K562 (cell line): Measurements from ENCODE around the gene DOCK1. TPM values are rescaled to one million over a fixed set of nuclear protein-coding genes. Genes with fewer than 3 reads are reported as not detected.

Source experiments
- ATAC-seq: fragments of 200-7000 bp; cut with Tn5 transposase; 3 replicates; pipeline ENCODE4 v1.9.1; 2020; ENCODE audit warnings: moderate library complexity
- BruUV-seq: library from RNA; stranded (reverse); fragments of 400-500 nt; replicated peaks from 2 replicates; lab custom pipeline; 2021; lab: Mats Ljungman, UMichigan
- CTCF ChIA-PET: fragments of 300-600 bp; formaldehyde crosslinking; extraction: SDS; loops from one replicate; lab custom pipeline; 2021; ENCODE audit warnings: low intra/inter-chr PET ratio; lab: Yijun Ruan, JAX
- POLR2A ChIA-PET: fragments of 300-600, 350-650 bp; sonication (Branson Sonifier 250); formaldehyde crosslinking; extraction: SDS; loops from one replicate; lab custom pipeline; 2021; ENCODE audit warnings: antibody characterized with exemption, inconsistent platforms; lab: Yijun Ruan, JAX
- DNase-seq, 4 experiments: peaks; one replicate each; pipeline versions ENCODE4 v3.0.0 to v3.0.0-alpha.2; 2011 to 2018; ENCODE audit warnings: low spot score in 3 of 4, mixed read lengths in 3 of 4; ENCODE audit errors: extremely low read depth in 1 of 4
- FAIRE-seq: peaks from 2 replicates; lab custom pipeline; 2011; peaks lifted over from hg19 to GRCh38; lab: Jason Lieb, UNC
- H2AFZ ChIP-seq: 2 replicates; pipeline ENCODE4 v1.6.0; 2011; ENCODE audit warnings: low read depth, low read length, control low read depth, inconsistent platforms
- H3K27ac ChIP-seq: fragments of 200-600 bp; 3 replicates; pipeline ENCODE4 v1.8.0; 2011; ENCODE audit warnings: low read depth, mild to moderate bottlenecking, control low read depth, inconsistent platforms, low read length, moderate library complexity, mixed read lengths; ENCODE audit errors: extremely low read depth
- H3K27me3 ChIP-seq, 2 experiments: fragments of 300-600 bp in 1 of 2; 2 replicates in 1 of 2; 3 replicates in 1 of 2; pipeline versions ENCODE4 v1.6.0 to v1.8.0; 2011; ENCODE audit warnings: inconsistent platforms in 2 of 2, low read length in 2 of 2, mild to moderate bottlenecking in 1 of 2, mixed read lengths in 1 of 2, moderate library complexity in 1 of 2; ENCODE audit not compliant: control insufficient read depth in 2 of 2, insufficient read depth in 2 of 2
- H3K36me3 ChIP-seq: fragments of 300-600 bp; 3 replicates; pipeline ENCODE4 v1.8.0; 2011; ENCODE audit warnings: mild to moderate bottlenecking, low read length, inconsistent platforms; ENCODE audit not compliant: control insufficient read depth, insufficient read depth
- H3K4me1 ChIP-seq, 2 experiments: fragments of 200-600 bp in 1 of 2; replicated peaks in 1 of 2; 2 replicates in 1 of 2; 3 replicates in 1 of 2; pipeline versions ENCODE4 v1.5.1 to v1.8.0; 2011; ENCODE audit warnings: inconsistent platforms in 2 of 2, low read length in 2 of 2, mild to moderate bottlenecking in 1 of 2, mixed read lengths in 1 of 2, moderate library complexity in 1 of 2; ENCODE audit not compliant: control insufficient read depth in 2 of 2, insufficient read depth in 2 of 2
- H3K4me2 ChIP-seq: 2 replicates; pipeline ENCODE4 v1.6.1; 2011; ENCODE audit warnings: low read length, control low read depth, inconsistent platforms, mixed read lengths; ENCODE audit not compliant: insufficient read depth
- H3K4me3 ChIP-seq: fragments of 200-600 bp; sonication (generic), shearing (Covaris generic); 2 replicates; pipeline ENCODE4 v1.5.1; 2016; ENCODE audit warnings: control low read depth, inconsistent platforms
- H3K79me2 ChIP-seq: fragments of 200-600 bp; 3 replicates; pipeline ENCODE4 v1.8.0; 2011; ENCODE audit warnings: low read length, inconsistent platforms; ENCODE audit not compliant: control insufficient read depth, insufficient read depth
- H3K9ac ChIP-seq, 2 experiments: 2 replicates each; pipeline versions ENCODE4 v1.6.0 to v1.6.1; 2011; ENCODE audit warnings: low read depth in 2 of 2, low read length in 2 of 2, control low read depth in 1 of 2, inconsistent platforms in 1 of 2, mild to moderate bottlenecking in 1 of 2, mixed read lengths in 1 of 2; ENCODE audit not compliant: insufficient read depth in 1 of 2
- H3K9me1 ChIP-seq: one replicate; pipeline ENCODE4 v1.6.0; 2011; ENCODE audit warnings: inconsistent platforms, mild to moderate bottlenecking, low read length, moderate library complexity; ENCODE audit not compliant: control insufficient read depth, insufficient read depth
- H3K9me3 ChIP-seq: replicated peaks from 2 replicates; pipeline ENCODE4 v1.5.1; 2011; ENCODE audit warnings: low read depth, low read length, inconsistent platforms; ENCODE audit not compliant: control insufficient read depth, insufficient read depth
- H4K20me1 ChIP-seq: replicated peaks from 2 replicates; pipeline ENCODE4 v1.6.1; 2011; ENCODE audit warnings: low read length, inconsistent platforms, mixed read lengths; ENCODE audit not compliant: control insufficient read depth, insufficient read depth
- CLOCK ChIP-seq: fragments of 250-450 bp; sonication (Bioruptor Pico); IDR thresholded peaks from 2 replicates; pipeline ENCODE4 v1.4.0; 2020; ENCODE audit warnings: mild to moderate bottlenecking, moderate library complexity, borderline replicate concordance
- CREB1 ChIP-seq, 2 experiments: sonication (generic) in 1 of 2; formaldehyde crosslinking in 1 of 2; IDR thresholded peaks; 2 replicates each; pipeline versions ENCODE4 v1.6.1 to v1.8.0; 2012 to 2022; ENCODE audit warnings: inconsistent platforms in 1 of 2, mild to moderate bottlenecking in 1 of 2, missing genetic modification reagents in 1 of 2, moderate library complexity in 1 of 2
- HLTF ChIP-seq: fragments of 450-650 bp; IDR thresholded peaks from 2 replicates; pipeline ENCODE4 v1.6.1; 2016
- IRF1 ChIP-seq: sonication (generic); formaldehyde crosslinking; IDR thresholded peaks from 2 replicates; pipeline ENCODE4 v1.8.0; 2022; ENCODE audit warnings: missing genetic modification reagents, mild to moderate bottlenecking, borderline replicate concordance
- MXD1 ChIP-seq: fragments of 250-450 bp; sonication (Bioruptor Pico); IDR thresholded peaks from 2 replicates; pipeline ENCODE4 v1.8.0; 2021; ENCODE audit warnings: borderline replicate concordance, mild to moderate bottlenecking, moderate library complexity; ENCODE audit not compliant: poor library complexity, severe bottlenecking
- POLR2B ChIP-seq: fragments of 450-650 bp; IDR thresholded peaks from 2 replicates; pipeline ENCODE4 v1.6.1; 2018; ENCODE audit warnings: low read depth; ENCODE audit not compliant: partially characterized antibody
- PTBP1 ChIP-seq: fragments of 200-400 bp; formaldehyde crosslinking; IDR thresholded peaks from 2 replicates; pipeline ENCODE4 v1.6.1; 2017; ENCODE audit warnings: low read depth, low read length
- RBM17 ChIP-seq: fragments of 200-400 bp; formaldehyde crosslinking; IDR thresholded peaks from 2 replicates; pipeline ENCODE4 v1.6.1; 2017; ENCODE audit warnings: low read depth, mild to moderate bottlenecking, low read length, borderline replicate concordance
- SAFB2 ChIP-seq: fragments of 200-400 bp; formaldehyde crosslinking; IDR thresholded peaks from 2 replicates; pipeline ENCODE4 v1.6.1; 2018; ENCODE audit warnings: borderline replicate concordance, low read length, low read depth, moderate library complexity; ENCODE audit not compliant: severe bottlenecking
- TCF7 ChIP-seq: sonication (generic); IDR thresholded peaks from 2 replicates; pipeline ENCODE4 v1.6.1; 2016; ENCODE audit warnings: antibody characterized with exemption, borderline replicate concordance
- ZNF436 ChIP-seq: fragments of 250-450, 450-650 bp; sonication (Bioruptor Pico); formaldehyde crosslinking; IDR thresholded peaks from 2 replicates; pipeline ENCODE4 v1.7.0; 2020; ENCODE audit warnings: mild to moderate bottlenecking
- WGBS: fragments of 100-300 bp; shearing (Covaris generic); methylation state at CpG from one replicate; pipeline ENCODE4 v1.1.6; 2016; ENCODE audit warnings: low coverage, mixed read lengths; ENCODE audit not compliant: insufficient coverage; ENCODE audit errors: missing lambda C conversion rate; 5-methylcytosine and 5-hydroxymethylcytosine counted together
- in situ Hi-C: fragments of 300-500 bp; cut with MboI; formaldehyde crosslinking; loops from 4 replicates; pipeline ENCODE4 v1.15.0; 2018; ENCODE audit warnings: inconsistent platforms, mixed read lengths
- intact Hi-C: fragments of 100-400 bp; cut with micrococcal nuclease; formaldehyde crosslinking; loops from 2 replicates; pipeline ENCODE4 v1.14.2; 2022
- polyA plus RNA-seq, 8 experiments: library from polyadenylated mRNA; depleted of rRNA in 4 of 8; stranded (reverse) in 5 of 8; unstranded in 3 of 8; fragments of >200 nt; fragmentation: Nextera tagmentation in 2 of 8; fragmentation: Illumina TruSeq in 1 of 8; extraction: Ambion mirVana in 2 of 8; extraction: Trizol in 1 of 8; gene quantifications; 2 replicates each; pipeline versions ENCODE4 v1.2.1 to v1.2.3, GENCODE V29; 2011 to 2014; ENCODE audit warnings: inconsistent platforms in 1 of 8, missing spikeins in 1 of 8
- total RNA-seq, 7 experiments: library from RNA; depleted of rRNA in 6 of 7; stranded (reverse); fragments of >200 nt in 6 of 7; fragmentation: Illumina TruSeq in 2 of 7; extraction: Trizol in 2 of 7; gene quantifications; 2 replicates each; pipeline versions ENCODE4 v1.2.1 to v1.2.3, GENCODE V29; 2011 to 2021; ENCODE audit warnings: low replicate concordance in 1 of 7
- TF ChIP-seq, protein P1 (sequence below): IDR thresholded peaks from 2 replicates; pipeline ENCODE4 v1.6.1; 2011; ENCODE audit warnings: borderline replicate concordance, low read depth, mild to moderate bottlenecking, moderate library complexity, low read length; ENCODE audit not compliant: insufficient read depth, poor library complexity, severe bottlenecking
- TF ChIP-seq, protein P2 (sequence below): sonication (generic); formaldehyde crosslinking; IDR thresholded peaks from 2 replicates; pipeline ENCODE4 v1.8.1; 2022; ENCODE audit warnings: missing genetic modification reagents

DOCK1 gene
- total and polyA plus RNA-seq, 9 of the 15 experiments (the other 6 are each of a cell fraction or from before 2014, with no cell fraction given): 0.31 TPM; not detected in 8

DNA sequence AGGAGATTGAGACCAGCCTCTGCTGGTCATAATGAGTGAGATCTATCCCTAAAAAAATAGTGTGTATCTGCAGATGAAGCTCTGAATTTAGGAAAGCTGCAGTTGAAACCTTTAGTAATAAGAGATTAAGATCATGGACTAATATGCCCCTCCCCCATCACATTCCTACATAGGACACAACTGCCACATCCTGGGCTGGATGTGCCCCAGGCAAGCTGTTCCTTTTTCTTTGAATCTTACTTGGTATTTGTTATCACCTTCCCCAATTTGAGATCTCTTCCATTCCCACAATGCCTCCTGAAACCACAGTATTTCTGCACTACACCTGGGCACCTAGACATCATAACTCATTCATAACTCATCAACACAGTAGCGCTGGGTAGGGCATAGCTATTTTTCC lies 74.1 kb downstream of the DOCK1 start:
- FAIRE-seq (no peak), DNase-seq (no peak), ATAC-seq (no peak)
- Histone ChIP-seq H3K9ac (no peak overlapping the region), H2AFZ (no peak overlapping the region), H3K4me2 (no peak overlapping the region), H4K20me1 (no peaks in the 10 kb centered on the region), H3K9me1 (no peaks in the 10 kb centered on the region), H3K27me3 (no peaks in the 10 kb centered on the region), H3K79me2 (no peaks in the 10 kb centered on the region), H3K4me3 (no peak overlapping the region), H3K36me3 (no peaks in the 10 kb centered on the region), H3K27ac (no peak overlapping the region), H3K9me3 (no peaks in the 10 kb centered on the region), H3K4me1 (no peaks in the 10 kb centered on the region)
- ChIA-PET POLR2A (no interaction called here), CTCF (no interaction called here)
- intact Hi-C loops: no loop called here
- no TSS peak for BruUV-seq
- 0% methylated on average over 1 of the region's 1 CpG for WGBS
- in situ Hi-C loops: no loop called here
- TF ChIP-seq, protein P1, sequence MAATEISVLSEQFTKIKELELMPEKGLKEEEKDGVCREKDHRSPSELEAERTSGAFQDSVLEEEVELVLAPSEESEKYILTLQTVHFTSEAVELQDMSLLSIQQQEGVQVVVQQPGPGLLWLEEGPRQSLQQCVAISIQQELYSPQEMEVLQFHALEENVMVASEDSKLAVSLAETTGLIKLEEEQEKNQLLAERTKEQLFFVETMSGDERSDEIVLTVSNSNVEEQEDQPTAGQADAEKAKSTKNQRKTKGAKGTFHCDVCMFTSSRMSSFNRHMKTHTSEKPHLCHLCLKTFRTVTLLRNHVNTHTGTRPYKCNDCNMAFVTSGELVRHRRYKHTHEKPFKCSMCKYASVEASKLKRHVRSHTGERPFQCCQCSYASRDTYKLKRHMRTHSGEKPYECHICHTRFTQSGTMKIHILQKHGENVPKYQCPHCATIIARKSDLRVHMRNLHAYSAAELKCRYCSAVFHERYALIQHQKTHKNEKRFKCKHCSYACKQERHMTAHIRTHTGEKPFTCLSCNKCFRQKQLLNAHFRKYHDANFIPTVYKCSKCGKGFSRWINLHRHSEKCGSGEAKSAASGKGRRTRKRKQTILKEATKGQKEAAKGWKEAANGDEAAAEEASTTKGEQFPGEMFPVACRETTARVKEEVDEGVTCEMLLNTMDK: no peak
- no peak for TF ChIP-seq RBM17
- no peak for TF ChIP-seq MXD1 (CRISPR knock-in tag)
- TF ChIP-seq PTBP1: no peak
- TF ChIP-seq ZNF436 (CRISPR knock-in tag): no peak
- no peak for TF ChIP-seq SAFB2
- TF ChIP-seq HLTF: no peak
- TF ChIP-seq POLR2B: no peak
- TF ChIP-seq TCF7: no peak
- TF ChIP-seq CREB1 (IDR thresholded peaks at IDR 0.05): no peak
- no peak for TF ChIP-seq CREB1 (CRISPR knock-in tag; IDR thresholded peaks at IDR 0.05)
- TF ChIP-seq, protein P2, sequence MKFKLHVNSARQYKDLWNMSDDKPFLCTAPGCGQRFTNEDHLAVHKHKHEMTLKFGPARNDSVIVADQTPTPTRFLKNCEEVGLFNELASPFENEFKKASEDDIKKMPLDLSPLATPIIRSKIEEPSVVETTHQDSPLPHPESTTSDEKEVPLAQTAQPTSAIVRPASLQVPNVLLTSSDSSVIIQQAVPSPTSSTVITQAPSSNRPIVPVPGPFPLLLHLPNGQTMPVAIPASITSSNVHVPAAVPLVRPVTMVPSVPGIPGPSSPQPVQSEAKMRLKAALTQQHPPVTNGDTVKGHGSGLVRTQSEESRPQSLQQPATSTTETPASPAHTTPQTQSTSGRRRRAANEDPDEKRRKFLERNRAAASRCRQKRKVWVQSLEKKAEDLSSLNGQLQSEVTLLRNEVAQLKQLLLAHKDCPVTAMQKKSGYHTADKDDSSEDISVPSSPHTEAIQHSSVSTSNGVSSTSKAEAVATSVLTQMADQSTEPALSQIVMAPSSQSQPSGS (CRISPR knock-in tag): no peak
- TF ChIP-seq CLOCK (CRISPR knock-in tag): no peak
- TF ChIP-seq IRF1: no peak
